Muscle of leg (tissue), 11 donors: ENCODE measurements around the gene LRRN4CL. TPM values are rescaled to one million over a fixed set of nuclear protein-coding genes. Genes with fewer than 3 reads are reported as not detected.
"Not testable (repeated sequence)": the region's sequence is repeated elsewhere in the genome, so short reads cannot be mapped to it uniquely, and the experiment has no call there.

Source experiments
- DNase-seq: peaks from one replicate; pipeline ENCODE4 v3.0.0; 2013
- H3K27ac ChIP-seq: one replicate; pipeline ENCODE4 v1.5.1; 2013; ENCODE audit warnings: mild to moderate bottlenecking, low read length, control low read depth
- H3K27me3 ChIP-seq: one replicate; pipeline ENCODE4 v1.6.1; 2013; ENCODE audit warnings: low read length; ENCODE audit not compliant: control insufficient read depth, insufficient read depth
- H3K36me3 ChIP-seq: one replicate; pipeline ENCODE4 v1.6.1; 2013; ENCODE audit warnings: low read length; ENCODE audit not compliant: control insufficient read depth, insufficient read depth
- H3K4me1 ChIP-seq: one replicate; pipeline ENCODE4 v1.6.1; 2013; ENCODE audit warnings: low read length; ENCODE audit not compliant: control insufficient read depth, insufficient read depth
- H3K4me3 ChIP-seq: one replicate; pipeline ENCODE4 v1.5.1; 2013; ENCODE audit warnings: low read length, control low read depth
- H3K9me3 ChIP-seq: replicated peaks from 2 replicates; pipeline ENCODE4 v1.6.1; 2013; ENCODE audit warnings: low read depth, low read length; ENCODE audit not compliant: control insufficient read depth
- WGBS: methylation state at CpG from one replicate; pipeline ENCODE4 v1.1.5; 2013; ENCODE audit warnings: missing lambda C conversion rate; ENCODE audit not compliant: insufficient coverage; 5-methylcytosine and 5-hydroxymethylcytosine counted together
- polyA plus RNA-seq, 8 donors: library from polyadenylated mRNA; unstranded; fragments of 120-200 nt; gene quantifications; one replicate each; pipeline versions ENCODE4 v1.2.1 to v1.2.3, GENCODE V29; 2013; ENCODE audit warnings: inconsistent platforms in 1 of 8, low replicate concordance in 1 of 8; ENCODE audit not compliant: insufficient read length in 8 of 8, insufficient read depth in 1 of 8
- total RNA-seq: library from RNA; stranded (reverse); fragments of 120-200 nt; gene quantifications from one replicate; pipeline ENCODE4 v1.2.4, GENCODE V29; 2013

Gene LRRN4CL
- total and polyA plus RNA-seq, 9 donors: 13.7 to 31.6 (median 16.8) TPM

- DNase-seq: no peak
- peaks cover 28% of the 10 kb centered on the region for H3K4me1 ChIP-seq
These were observed 22.9 kb downstream of the LRRN4CL start for GRCh38 chr11:62666259-62666926.

GRCh38 chr11:62665599-62666258 lies 23.6 kb downstream of the LRRN4CL start:
- H3K4me3 ChIP-seq: peak overlapping the region; percentile 95
- no peaks in the 10 kb centered on the region for H3K27me3 ChIP-seq
- WGBS: 2% methylated on average over 37 of the region's 39 CpGs
- H3K4me1 ChIP-seq: peaks cover 25% of the 10 kb centered on the region
- H3K27ac ChIP-seq: peak overlapping the region; percentile 97
- no peaks in the 10 kb centered on the region for H3K9me3 ChIP-seq
- DNase-seq: no peak
- H3K36me3 ChIP-seq: peaks cover 28% of the 10 kb centered on the region

More at GRCh38 chr11:62666259-62666926, 22.9 kb downstream of the LRRN4CL start:
- Histone ChIP-seq H3K27me3 (no peaks in the 10 kb centered on the region), H3K9me3 (no peaks in the 10 kb centered on the region), H3K27ac (peak overlapping the region; percentile 97), H3K36me3 (peaks cover 28% of the 10 kb centered on the region), H3K4me3 (peak overlapping the region; percentile 95)
- 48% methylated on average over 8 of the region's 16 CpGs for WGBS

- WGBS: under 1% methylated on average over 43 of the region's 47 CpGs
- DNase-seq: peak; percentile 98
- Histone ChIP-seq H3K36me3 (peaks cover 28% of the 10 kb centered on the region), H3K27ac (peak within 1 kb of the TSS; percentile 97), H3K4me1 (peaks cover 24% of the 10 kb centered on the region), H3K9me3 (no peaks in the 10 kb centered on the region), H3K27me3 (no peaks in the 10 kb centered on the region), H3K4me3 (peak within 1 kb of the TSS; percentile 95)
These were observed 24.2 kb downstream of the LRRN4CL start, which contains the start of the genes C11orf98 and CSKMT for GRCh38 chr11:62665075-62665598. TSS of gene C11orf98 (minus strand) at chr11:62665210. CDS start at chr11:62665169, 41 bp downstream. TSS of gene CSKMT (plus strand) at chr11:62665312. CDS start at chr11:62665880, 568 bp downstream.

GRCh38 chr11:62664405-62665074 lies 24.8 kb downstream of the LRRN4CL start:
- Histone ChIP-seq H3K4me3 (peak overlapping the region; percentile 95), H3K9me3 (no peaks in the 10 kb centered on the region), H3K36me3 (peaks cover 28% of the 10 kb centered on the region), H3K4me1 (peaks cover 18% of the 10 kb centered on the region), H3K27me3 (no peaks in the 10 kb centered on the region), H3K27ac (peak overlapping the region; percentile 97)
- no peak for DNase-seq
- WGBS: 2% methylated on average over 34 of the region's 36 CpGs

GRCh38 chr11:62656796-62657429 lies 32.4 kb downstream of the LRRN4CL start:
- no peak for DNase-seq
- no peaks in the 10 kb centered on the region for H3K9me3 ChIP-seq
- no peaks in the 10 kb centered on the region for H3K27me3 ChIP-seq
- H3K36me3 ChIP-seq: no peaks in the 10 kb centered on the region
- H3K4me1 ChIP-seq: peaks cover 8% of the 10 kb centered on the region
- WGBS: no CpG with 5 or more reads among the region's 5 CpGs
- no peak overlapping the region for H3K27ac ChIP-seq
- no peak overlapping the region for H3K4me3 ChIP-seq

GRCh38 chr11:62654297-62654696 lies 35.0 kb downstream of the LRRN4CL start:
- no peak for DNase-seq
- WGBS: no CpG with 5 or more reads among the region's 11 CpGs
- H3K9me3 ChIP-seq: no peaks in the 10 kb centered on the region
- no peaks in the 10 kb centered on the region for H3K27me3 ChIP-seq
- H3K27ac ChIP-seq: no peak overlapping the region
- H3K36me3 ChIP-seq: peaks cover 6% of the 10 kb centered on the region
- peaks cover 14% of the 10 kb centered on the region for H3K4me1 ChIP-seq
- H3K4me3 ChIP-seq: no peak overlapping the region

GRCh38 chr11:62652161-62653006 lies 36.9 kb downstream of the LRRN4CL start:
- 2% methylated on average over 7 of the region's 16 CpGs for WGBS
- no peak for DNase-seq
- Histone ChIP-seq H3K4me3 (peak overlapping the region; percentile 95), H3K27ac (peak overlapping the region; percentile 91), H3K36me3 (peaks cover 25% of the 10 kb centered on the region), H3K9me3 (no peaks in the 10 kb centered on the region), H3K27me3 (no peaks in the 10 kb centered on the region), H3K4me1 (peaks cover 15% of the 10 kb centered on the region)

- not testable (repeated sequence) for DNase-seq, H3K27me3 ChIP-seq, H3K27ac ChIP-seq, H3K9me3 ChIP-seq, H3K4me3 ChIP-seq
- 99% methylated on average over 9 of the region's 12 CpGs for WGBS
- Histone ChIP-seq H3K36me3 (peaks cover 30% of the 10 kb centered on the region), H3K4me1 (peaks cover 26% of the 10 kb centered on the region)
These were observed 39.0 kb downstream of the LRRN4CL start for GRCh38 chr11:62650283-62650682.

GRCh38 chr11:62649486-62649885 lies 39.8 kb downstream of the LRRN4CL start:
- Histone ChIP-seq H3K9me3 (no peaks in the 10 kb centered on the region), H3K27me3 (no peaks in the 10 kb centered on the region), H3K4me3 (no peak overlapping the region), H3K4me1 (peaks cover 30% of the 10 kb centered on the region), H3K27ac (no peak overlapping the region), H3K36me3 (peaks cover 31% of the 10 kb centered on the region)
- 93% methylated on average over 9 of the region's 11 CpGs for WGBS
- no peak for DNase-seq
